GM13977 (cell line): ENCODE results near the gene DHRS13.

Experiments used
- DNase-seq: peaks from one replicate; pipeline ENCODE4 v3.0.0; 2012; ENCODE audit warnings: low spot score
- in situ Hi-C: fragments of 300-500 bp; cut with MboI; formaldehyde crosslinking; loops from one replicate; pipeline ENCODE4 v1.12.0; 2022; ENCODE audit warnings: low sequenced_read_pairs, low pct_unique_long_range_greater_than_20kb, mixed read lengths, inconsistent platforms; ENCODE audit not compliant: unreplicated experiment
- TF ChIP-seq, protein P1 (sequence below): IDR thresholded peaks from 2 replicates; pipeline ENCODE4 v1.5.1; 2012; ENCODE audit warnings: mild to moderate bottlenecking, control low read depth; ENCODE audit not compliant: insufficient read depth; ENCODE audit errors: extremely low read depth, missing control alignments

Gene DHRS13

DNA sequence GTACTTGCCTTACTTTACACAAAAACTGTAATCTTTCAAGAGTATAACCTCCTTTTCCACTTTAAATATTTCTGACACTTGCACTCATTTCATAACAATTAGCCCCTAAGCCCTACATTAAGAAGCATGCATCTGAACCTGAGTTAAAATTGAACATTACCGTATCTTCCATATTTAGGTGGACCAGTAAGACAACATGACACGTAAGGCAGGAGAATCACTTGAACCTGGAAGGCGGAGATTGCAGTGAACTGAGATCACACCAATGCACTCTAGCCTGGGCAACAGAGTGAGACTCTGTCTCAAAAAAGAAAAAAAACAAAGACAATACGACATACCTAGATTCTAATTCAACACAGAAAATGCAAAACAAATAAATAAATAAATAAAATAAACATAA, 41.5 kb upstream of the DHRS13 start:
- DNase-seq, result no peak
- in situ Hi-C loops, result no loop called here
- TF ChIP-seq, protein P1, sequence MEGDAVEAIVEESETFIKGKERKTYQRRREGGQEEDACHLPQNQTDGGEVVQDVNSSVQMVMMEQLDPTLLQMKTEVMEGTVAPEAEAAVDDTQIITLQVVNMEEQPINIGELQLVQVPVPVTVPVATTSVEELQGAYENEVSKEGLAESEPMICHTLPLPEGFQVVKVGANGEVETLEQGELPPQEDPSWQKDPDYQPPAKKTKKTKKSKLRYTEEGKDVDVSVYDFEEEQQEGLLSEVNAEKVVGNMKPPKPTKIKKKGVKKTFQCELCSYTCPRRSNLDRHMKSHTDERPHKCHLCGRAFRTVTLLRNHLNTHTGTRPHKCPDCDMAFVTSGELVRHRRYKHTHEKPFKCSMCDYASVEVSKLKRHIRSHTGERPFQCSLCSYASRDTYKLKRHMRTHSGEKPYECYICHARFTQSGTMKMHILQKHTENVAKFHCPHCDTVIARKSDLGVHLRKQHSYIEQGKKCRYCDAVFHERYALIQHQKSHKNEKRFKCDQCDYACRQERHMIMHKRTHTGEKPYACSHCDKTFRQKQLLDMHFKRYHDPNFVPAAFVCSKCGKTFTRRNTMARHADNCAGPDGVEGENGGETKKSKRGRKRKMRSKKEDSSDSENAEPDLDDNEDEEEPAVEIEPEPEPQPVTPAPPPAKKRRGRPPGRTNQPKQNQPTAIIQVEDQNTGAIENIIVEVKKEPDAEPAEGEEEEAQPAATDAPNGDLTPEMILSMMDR, result no peak

DNA sequence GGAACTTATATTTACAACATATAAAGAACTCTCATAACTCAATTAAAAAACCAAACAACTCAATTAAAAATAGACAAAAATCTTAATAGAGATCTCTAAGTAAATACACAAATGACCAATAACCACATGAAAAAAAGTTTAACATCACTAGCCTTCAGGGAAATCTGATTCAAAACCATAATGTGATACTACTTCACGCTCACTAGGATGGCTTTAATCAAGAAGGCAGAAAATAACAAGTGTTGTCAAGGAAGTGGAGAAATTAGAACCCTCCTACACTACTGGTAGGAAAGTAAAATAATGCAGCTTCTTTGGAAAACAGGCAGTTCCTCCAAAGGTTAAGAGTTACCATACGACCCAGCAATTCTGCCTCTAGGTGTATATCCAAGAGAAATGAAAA, 40.0 kb upstream of the DHRS13 start:
- in situ Hi-C loops, result no loop called here
- TF ChIP-seq, protein P1, result no peak
- no peak for DNase-seq

DNA sequence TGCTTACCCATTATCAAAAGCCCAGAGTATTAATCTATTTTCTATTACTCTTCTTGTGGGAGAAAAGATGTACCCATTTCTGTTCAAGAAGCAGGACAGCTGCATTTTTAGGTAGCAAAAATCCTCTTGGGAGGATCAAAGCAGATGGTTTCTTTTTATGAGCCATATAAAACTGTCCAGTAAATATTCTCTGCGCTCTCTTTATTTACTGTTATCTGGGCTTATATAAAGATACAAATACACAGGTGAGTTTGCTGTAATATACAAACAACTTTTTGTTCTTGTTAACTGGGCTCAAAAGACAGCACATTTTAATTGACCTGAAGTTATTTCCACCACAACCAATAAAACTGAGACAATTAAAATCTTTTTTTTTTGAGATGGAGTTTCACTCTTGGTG, 38.4 kb upstream of the DHRS13 start:
- in situ Hi-C loops, result no loop called here
- DNase-seq, result no peak
- TF ChIP-seq, protein P1, result no peak

DNA sequence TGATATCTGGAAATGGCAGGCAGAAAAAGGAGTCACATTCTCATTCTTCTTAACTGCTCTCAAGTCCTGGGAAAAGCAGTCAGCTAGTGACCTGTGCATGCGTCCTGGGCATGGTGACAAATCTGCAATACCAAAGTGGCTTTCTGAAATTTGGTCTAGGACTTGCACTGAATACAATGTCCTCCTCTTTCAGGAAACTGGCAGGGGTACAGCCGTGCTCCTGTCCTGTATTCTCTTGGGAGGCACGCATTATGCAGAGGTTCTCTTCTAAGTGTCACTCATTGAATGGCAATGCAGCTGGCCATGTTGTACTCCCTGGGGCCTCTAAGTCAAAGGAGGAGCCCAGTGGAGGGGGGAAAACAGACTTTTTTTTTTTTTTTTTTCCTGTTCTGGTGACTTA, 37.8 kb upstream of the DHRS13 start:
- in situ Hi-C loops, result no loop called here
- TF ChIP-seq, protein P1, result no peak
- no peak for DNase-seq

DNA sequence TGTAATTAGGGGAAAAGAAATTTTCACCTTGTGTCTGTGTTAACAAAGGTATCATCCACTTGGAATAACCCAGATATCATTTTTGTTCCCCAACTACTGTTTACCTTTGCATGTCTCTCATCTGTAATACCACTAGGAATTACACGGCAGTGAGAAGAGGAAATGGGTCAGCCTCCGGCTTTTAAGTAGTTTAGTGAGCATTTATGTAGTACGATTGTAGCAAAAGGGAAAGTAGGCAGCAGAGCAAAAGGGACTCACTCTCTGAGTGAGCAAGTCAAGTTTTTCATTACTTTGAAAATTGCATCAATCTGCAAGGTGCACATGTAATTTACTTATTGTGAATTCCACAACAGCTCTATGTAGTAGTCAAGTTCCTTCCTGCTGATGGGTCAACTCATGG, 37.3 kb upstream of the DHRS13 start:
- no peak for DNase-seq
- in situ Hi-C loops, result no loop called here
- TF ChIP-seq, protein P1, result no peak

DNA sequence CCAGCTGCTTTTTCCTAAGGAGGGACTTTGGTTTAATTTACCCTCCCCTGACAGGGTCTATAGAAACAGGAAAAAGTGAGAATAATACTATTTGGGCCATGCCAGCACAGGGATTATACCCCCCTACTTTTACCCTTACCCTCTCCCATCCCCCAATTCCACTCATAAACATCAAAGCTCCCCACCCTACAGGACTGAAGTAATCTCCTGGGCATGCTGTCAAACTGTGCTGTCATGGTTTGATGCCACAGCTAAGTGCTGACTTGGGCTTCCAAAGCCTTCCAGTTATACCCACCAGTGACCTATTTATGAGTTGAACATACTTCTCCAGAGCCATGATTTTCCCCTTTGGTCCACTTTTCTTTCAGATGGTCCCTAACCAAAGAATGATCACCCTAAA, 35.7 kb upstream of the DHRS13 start:
- in situ Hi-C loops, result no loop called here
- TF ChIP-seq, protein P1, result no peak
- no peak for DNase-seq
